T-helper 22 cell (primary cell): ENCODE data around the gene S100G.

Experiments used
- DNase-seq: peaks from one replicate; pipeline ENCODE4 v3.0.0-alpha.2; 2020; ENCODE audit warnings: low read depth

S100G gene

DNA sequence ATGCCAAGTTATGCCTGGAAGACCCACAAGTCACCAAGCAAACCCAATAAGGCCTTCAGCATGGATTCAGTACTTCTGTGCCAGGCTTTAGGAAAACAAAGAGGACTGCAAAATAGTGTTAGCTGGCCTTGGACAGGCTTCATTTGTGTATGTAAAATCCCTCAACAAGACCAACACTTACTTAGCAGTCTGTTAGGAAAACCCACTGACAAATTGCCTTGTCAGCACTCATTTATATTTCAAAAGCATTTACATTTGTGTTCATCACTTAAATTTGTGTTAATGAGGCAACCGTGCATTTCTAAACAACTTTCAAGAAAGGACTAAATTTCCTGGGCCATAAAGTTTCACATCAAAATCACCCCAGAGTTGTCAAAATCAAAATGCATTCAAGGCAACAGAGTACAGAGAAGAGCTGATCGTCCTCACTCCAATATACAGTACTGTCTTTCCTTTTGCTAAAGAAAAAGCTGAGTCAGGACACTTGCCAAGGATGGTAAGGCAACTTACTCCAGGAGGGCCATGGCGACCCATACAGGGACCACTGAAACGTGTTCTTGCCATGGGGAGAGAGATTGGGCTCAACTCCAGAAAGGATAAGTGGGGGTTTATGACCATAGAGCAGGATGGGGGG is 1.6 kb downstream of the S100G start:
- no peak for DNase-seq

GRCh38 chrX:16653424-16653823 is 3.5 kb downstream of the S100G start:
- DNase-seq = no peak

GRCh38 chrX:16654093-16654492 is 4.1 kb downstream of the S100G start:
- no peak for DNase-seq

DNA sequence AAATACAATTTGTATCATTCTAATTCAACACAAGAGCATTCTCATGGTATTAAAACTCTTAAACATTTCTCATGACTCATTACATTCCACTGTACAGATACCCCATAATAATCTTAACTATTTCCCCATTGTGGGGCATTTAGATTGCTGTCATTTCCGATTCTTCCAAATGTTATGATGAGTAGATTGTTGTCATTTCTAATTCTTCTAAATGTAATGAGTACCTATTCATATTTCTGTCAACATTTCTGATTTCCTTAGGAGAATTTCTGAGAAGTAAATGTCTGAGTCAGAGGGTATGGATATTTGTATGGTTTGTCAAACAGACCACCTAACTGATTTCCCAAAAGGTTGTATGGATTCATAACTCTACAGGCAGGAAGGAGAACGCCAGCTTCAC is 8.3 kb downstream of the S100G start:
- no peak for DNase-seq

DNA sequence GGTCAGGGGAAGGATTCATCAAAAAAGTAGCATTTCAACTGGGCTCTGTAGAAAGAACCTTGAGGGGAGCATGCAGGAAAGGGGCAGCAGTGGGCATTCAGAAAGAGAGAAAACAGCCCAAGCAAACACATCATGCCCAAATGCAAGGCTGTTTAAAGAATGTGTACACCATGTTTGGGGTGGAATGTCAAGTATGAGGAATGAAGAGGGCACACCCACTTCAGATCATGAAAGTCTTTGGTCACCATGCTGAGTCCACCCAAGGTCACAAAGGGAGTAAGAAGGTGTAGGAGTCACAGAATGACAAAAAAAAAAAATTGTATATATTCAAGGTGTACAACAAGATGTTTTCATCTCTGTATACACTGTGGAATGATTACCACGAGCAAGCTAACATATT is 9.4 kb downstream of the S100G start:
- no peak for DNase-seq

DNA sequence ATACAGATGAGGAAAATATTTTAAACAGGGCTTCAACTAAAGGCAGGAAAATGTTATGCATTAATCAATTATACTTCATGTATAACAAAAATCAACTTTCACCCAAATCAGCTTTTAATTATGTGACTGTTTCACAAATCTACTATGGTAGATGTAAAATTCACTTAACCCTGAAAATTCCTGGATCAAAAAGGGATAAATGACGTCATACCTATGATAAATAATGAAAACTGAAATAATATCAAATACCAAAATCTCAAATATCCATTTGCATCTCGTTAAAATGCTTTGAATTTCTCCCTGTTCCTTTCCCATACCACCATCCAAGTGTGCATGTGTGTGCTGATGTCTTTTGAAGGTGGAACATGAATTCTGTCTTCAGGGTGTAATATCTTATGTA is 11.5 kb downstream of the S100G start:
- no peak for DNase-seq

DNA sequence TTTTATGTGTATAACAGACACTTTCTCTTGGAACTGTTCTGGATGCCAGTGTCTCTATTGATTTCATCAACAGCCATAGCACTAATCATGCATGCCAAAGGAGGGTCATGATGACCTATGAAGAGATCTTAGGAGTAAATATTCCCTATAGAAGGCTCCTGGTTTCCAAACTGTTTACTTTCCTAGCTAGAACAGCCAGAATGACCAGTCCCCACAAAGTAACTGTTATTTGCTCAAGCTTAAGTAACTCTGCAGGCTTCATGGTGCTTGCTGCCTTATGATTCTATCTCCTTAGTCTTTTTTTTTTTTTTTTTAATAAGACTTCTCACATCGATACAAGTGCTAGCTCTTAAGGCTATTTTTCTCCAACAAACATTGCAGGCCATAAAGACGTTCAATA is 12.4 kb downstream of the S100G start:
- no peak for DNase-seq

DNA sequence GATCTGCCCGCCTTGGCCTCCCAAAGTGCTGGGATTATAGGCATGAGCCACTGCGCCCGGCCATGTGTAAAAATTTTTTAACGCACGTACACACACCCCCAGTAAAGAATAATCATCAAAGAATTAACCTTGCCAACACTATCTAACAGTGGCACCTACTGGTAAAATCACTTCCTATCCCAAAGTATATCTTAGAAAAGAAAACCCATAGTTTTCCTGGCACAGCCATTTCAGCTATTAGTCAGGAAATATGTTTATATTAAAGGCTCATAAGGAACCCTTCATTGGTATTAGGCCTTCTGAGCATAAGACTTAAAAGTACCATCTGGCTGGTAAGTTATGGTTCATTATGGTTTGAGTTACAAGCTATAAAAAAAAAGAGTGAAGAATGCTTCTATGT is 14.1 kb downstream of the S100G start:
- DNase-seq = no peak

DNA sequence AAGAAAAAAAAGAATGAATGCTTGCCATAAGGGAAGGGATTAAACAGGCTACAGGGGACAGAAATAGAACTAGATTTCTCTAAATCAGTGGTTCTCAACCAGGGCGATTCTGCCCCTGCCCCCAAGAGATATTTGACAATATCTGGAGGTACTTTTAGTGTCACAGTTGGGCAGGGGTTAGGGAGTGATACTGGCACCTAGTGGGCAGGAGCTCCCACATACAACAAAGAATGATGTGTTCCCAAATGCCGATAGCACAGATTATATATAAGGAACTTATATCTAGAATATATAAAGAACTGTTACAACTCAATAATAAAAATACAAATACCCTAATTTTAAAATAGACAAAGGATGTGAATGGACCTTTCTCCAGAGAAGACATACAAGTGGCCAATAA is 14.7 kb downstream of the S100G start:
- DNase-seq = no peak

DNA sequence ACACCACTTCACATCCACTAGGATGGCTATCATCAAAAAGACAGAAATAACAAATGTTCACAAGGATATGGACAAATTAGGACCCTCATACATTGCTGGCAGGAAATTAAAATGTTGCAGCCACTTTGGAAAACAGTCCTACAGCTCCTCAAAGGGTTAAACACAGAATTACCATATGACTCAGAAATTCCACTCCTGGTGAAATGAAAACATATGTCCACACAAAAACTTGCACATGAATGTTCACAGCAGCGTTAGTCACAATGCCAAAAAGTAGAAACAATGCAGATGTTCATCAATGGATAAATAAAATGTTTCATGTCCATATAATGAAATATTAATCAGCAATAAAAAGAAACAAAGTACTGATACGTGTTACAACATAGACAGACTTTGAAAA is 15.1 kb downstream of the S100G start:
- DNase-seq = no peak

GRCh38 chrX:16666541-16666940 is 16.6 kb downstream of the S100G start:
- DNase-seq = no peak

- DNase-seq = no peak
Observed at GRCh38 chrX:16671005-16671404, 21.0 kb downstream of the S100G start.

- DNase-seq = no peak
Observed at GRCh38 chrX:16678689-16679088, 28.7 kb downstream of the S100G start.

- DNase-seq = no peak
Observed at GRCh38 chrX:16683007-16683664, 33.2 kb downstream of the S100G start.

- no peak for DNase-seq
Observed at GRCh38 chrX:16687514-16687913, 37.6 kb downstream of the S100G start.

DNA sequence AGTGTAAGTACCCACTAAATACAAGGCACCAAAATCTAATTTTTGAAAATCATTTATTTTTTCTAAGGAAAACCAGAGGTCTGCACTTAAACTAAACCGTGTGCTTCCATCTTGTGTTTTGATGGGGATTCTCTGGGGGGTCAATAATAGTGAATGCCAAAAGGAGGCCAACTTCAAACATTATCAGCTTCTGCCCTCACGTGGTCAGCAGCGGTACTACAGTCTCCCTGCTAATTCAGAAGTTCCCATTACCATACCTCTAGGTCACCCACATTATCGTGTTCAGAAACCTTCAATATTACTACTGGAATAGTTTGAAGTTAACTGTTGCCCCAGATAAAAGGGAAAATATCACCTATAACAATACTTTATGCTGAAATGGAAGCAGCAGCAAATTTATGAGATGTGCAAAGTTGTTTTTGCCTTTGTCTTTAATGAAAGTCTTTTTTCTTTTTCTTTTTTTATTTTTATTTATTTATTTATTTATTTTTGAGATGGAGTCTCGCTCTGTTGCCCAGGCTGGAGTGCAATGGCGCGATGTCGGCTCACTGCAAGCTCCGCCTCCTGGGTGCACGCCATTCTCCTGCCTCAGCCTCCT is 45.2 kb downstream of the S100G start:
- DNase-seq = no peak

- no peak for DNase-seq
Observed at GRCh38 chrX:16696956-16697355, 47.0 kb downstream of the S100G start.

DNA sequence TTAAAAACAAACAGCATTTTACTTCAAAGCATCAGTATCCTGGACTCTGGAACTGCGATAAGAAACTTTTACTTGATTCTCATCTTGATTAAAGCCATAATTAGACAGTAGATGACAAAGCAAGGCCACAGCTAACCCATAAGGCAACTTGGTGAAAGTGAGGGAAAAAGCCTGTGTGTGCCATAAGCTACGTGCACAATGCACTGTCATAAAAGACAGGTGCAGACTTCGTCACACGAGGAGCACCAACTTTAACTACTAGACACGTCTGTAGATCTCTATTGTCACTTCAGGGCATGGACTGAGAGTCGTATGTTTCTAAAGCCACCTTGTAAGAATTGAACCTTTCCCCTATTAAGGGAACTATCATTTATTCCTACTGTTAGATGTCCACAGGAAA is 49.4 kb downstream of the S100G start:
- DNase-seq = no peak

DNA sequence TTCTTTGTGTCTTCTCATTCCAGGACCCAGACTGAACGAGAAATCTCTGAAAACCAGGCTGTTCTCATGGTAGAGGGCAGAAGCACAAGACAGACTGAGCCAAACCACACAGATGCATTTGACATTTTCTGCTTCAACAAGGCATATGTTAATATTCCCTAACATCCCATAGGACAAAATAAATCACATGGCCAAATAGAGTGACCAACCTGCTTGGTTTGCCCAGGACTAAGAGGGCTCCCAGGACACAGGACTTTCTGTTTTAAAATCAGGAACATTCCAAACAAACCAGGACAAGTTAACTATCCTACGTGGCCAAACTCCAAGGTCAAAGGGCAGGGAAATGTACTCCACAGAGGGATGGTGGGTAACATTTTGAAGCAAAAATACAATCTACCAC is 50.8 kb downstream of the S100G start:
- no peak for DNase-seq

- DNase-seq = no peak
Observed at GRCh38 chrX:16702700-16703599, 53.0 kb downstream of the S100G start.
